ENCODE results near the gene PCDH12. TPM values are rescaled to one million over a fixed set of nuclear protein-coding genes. Genes with fewer than 3 reads are reported as not detected.

The PCDH12 gene
- total RNA-seq, 4 donors from 2014 or later, result 1.3 to 43.6 (median 3.6) TPM

DNA sequence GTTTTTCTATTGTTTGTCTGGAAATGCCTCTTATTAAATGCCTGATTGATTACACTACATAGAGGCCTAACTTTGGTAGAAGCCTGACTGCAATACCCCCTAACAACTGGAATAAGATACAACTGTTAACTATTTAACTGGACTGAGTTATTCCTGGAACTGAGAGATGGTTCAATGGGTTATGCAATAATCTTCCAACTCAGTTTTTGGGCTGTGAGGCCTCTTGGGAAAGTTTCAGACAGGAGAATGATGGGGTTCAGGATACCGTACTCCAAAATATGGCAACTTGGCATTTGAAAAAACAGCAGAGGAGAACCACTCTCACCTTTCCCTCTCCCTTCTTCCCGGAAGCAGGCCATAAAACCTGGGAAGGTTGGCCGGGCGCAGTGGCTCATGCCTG lies 60.6 kb downstream of the PCDH12 start:
- no peaks in the 10 kb centered on the region for H3K4me1 ChIP-seq
- H3K9me3 ChIP-seq, result no peaks in the 10 kb centered on the region
- H3K36me3 ChIP-seq, result no peaks in the 10 kb centered on the region
- H3K27me3 ChIP-seq, result no peaks in the 10 kb centered on the region
- TF ChIP-seq POLR2A (IDR thresholded peaks at IDR 0.05), result no peak
- TF ChIP-seq, protein P1, sequence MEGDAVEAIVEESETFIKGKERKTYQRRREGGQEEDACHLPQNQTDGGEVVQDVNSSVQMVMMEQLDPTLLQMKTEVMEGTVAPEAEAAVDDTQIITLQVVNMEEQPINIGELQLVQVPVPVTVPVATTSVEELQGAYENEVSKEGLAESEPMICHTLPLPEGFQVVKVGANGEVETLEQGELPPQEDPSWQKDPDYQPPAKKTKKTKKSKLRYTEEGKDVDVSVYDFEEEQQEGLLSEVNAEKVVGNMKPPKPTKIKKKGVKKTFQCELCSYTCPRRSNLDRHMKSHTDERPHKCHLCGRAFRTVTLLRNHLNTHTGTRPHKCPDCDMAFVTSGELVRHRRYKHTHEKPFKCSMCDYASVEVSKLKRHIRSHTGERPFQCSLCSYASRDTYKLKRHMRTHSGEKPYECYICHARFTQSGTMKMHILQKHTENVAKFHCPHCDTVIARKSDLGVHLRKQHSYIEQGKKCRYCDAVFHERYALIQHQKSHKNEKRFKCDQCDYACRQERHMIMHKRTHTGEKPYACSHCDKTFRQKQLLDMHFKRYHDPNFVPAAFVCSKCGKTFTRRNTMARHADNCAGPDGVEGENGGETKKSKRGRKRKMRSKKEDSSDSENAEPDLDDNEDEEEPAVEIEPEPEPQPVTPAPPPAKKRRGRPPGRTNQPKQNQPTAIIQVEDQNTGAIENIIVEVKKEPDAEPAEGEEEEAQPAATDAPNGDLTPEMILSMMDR (IDR thresholded peaks at IDR 0.05), result no peak
- DNase-seq, result no peak
- H3K4me3 ChIP-seq, result no peak overlapping the region
- intact Hi-C loops (cut with DNase I; ENCODE audit: low total_unique reads), result no loop called here
- H3K27ac ChIP-seq, result no peak overlapping the region

Other genes starting within 250 kb of the PCDH12 start
- gene PCDH1, start 79.8 kb downstream of the PCDH12 start, total RNA-seq, result 10 to 100 TPM; 29.2 to 46.7 (median 31.5) TPM
- gene DELE1, start 34.3 kb downstream of the PCDH12 start, total RNA-seq, result 100 to 1,000 TPM in 1 of 4 donors, 10 to 100 TPM in 3; 24.7 to 102 (median 45.8) TPM
- gene RNF14, start 10.9 kb upstream of the PCDH12 start, total RNA-seq, result 10 to 100 TPM; 20.3 to 70.2 (median 46.7) TPM
- gene GNPDA1, start 54.8 kb upstream of the PCDH12 start, total RNA-seq, result 100 to 1,000 TPM in 1 of 4 donors, 10 to 100 TPM in 3; 13.2 to 106 (median 56.1) TPM
- gene NDFIP1, start 150.6 kb upstream of the PCDH12 start, total RNA-seq, result 100 to 1,000 TPM in 1 of 4 donors, 10 to 100 TPM in 3; 53.2 to 124 (median 89.0) TPM